ENCODE results near the gene BLMH.

GRCh38 chr17:30226878-30227277 lies 64.9 kb downstream of the BLMH start:
- TF ChIP-seq CTCF (conservative IDR thresholded peaks at IDR 0.05 in 1 of 2, IDR thresholded peaks at IDR 0.05 in 1 of 2; ENCODE audit: low read depth in 1 of 2, low read length in 2 of 2) (no peak), EZH2 (IDR thresholded peaks at IDR 0.05; ENCODE audit: low read length, missing control alignments) (no peak)

Measured in fibroblast of lung (primary cell).